K562 treated with DMSO at 1 percent for 24 hours (cell line): ENCODE results near the gene LRP10. TPM values are rescaled to one million over a fixed set of nuclear protein-coding genes. Genes with fewer than 3 reads are reported as not detected.

ENCODE experiments used
- total RNA-seq: library from RNA; unstranded; fragments of 300-600 nt; gene quantifications from 2 replicates; pipeline ENCODE4 v1.2.3, GENCODE V29; 2022; ENCODE audit warnings: low read depth; ENCODE audit not compliant: insufficient read depth

The LRP10 gene
- total RNA-seq, result 75.9 and 77.9 TPM in 2 replicates

GRCh38 chr14:22871224-22872032 is at the start of gene LRP10:
LRP10 (plus strand) TSS chr14:22871740; CDS start chr14:22872304, 564 bp downstream.

GRCh38 chr14:22829661-22830442 is 41.7 kb upstream of the LRP10 start, which contains the start of gene MRPL52:
MRPL52 (plus strand) TSS chr14:22829887; CDS start chr14:22829913, 26 bp downstream.

DNA sequence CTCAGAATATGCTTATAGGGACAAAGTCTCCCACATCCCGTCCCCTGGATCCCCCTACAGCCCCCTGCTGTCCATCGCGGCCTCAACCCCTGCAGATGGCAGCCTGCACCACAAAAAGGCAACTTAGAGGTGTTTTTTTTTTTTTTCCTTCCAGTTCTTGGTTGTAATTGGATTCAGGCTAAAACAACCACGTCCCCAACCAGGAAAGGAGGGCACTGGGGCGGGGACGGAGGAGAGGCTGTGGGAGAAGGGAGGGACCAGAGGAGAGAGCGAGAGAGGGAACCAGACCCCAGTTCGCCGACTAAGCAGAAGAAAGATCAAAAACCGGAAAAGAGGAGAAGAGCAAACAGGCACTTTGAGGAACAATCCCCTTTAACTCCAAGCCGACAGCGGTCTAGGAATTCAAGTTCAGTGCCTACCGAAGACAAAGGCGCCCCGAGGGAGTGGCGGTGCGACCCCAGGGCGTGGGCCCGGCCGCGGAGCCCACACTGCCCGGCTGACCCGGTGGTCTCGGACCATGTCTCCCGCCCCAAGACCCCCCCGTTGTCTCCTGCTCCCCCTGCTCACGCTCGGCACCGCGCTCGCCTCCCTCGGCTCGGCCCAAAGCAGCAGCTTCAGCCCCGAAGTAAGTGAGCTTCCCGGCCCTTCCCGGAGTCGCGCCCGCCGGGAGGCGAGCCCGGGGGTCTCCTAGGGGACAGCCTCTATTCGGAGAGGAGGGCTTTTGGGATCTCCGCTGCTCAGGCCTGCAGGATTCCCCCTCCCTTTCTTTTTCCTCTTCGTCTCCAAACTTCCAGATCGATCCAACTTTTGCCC is 35.0 kb upstream of the LRP10 start, which contains the start of gene MMP14:
Gene MMP14 (plus strand): TSS at position 285 of the 813 bp plus-strand sequence. CDS start 233 bp downstream, at position 518.

GRCh38 chr14:22883173-22883976 is 11.8 kb downstream of the LRP10 start, which contains the start of gene REM2:
REM2 (plus strand) TSS chr14:22883222; CDS start chr14:22883288, 66 bp downstream.

GRCh38 chr14:22918804-22919600 is 47.5 kb downstream of the LRP10 start, which contains the start of gene RBM23:
RBM23 (minus strand) TSS chr14:22919149.

DNA sequence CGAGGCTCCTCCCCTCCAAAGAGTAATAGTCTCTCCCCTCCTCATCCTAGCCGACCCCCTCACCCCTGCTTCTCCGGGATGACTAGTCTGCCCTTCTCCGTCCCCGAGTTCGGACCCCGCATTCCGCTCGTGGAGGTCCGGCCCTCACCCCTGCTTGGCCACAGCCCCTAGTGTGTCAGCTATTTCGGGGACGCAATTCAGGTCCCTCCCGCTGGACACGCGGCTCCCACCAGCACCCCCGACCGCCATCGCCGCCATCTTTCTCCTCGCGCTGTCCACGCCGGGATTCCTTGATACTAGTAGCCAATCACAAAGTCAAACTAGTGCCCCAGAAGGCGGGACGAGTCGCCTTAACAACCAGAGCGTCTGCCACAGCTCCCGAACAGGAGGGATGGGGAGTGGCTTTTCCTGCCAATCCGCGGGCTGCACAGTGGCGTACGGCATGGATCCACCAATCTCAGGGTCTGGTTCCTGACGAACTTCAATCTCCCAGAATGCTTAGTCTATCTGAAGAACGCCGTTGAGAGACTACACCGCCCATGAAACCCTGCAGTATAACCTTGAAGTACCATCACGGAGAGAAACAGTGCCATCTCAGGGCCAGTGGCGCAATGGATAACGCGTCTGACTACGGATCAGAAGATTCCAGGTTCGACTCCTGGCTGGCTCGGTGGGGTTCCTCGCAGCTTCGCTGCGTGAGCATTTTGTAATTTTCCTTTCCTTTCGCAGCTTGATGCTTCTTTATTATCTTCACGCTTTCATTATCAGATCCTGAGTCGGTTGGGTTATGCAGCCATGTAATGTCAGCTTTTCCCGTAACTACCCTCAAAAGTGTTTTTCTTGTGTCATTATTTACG is 57.8 kb downstream of the LRP10 start, which contains the start of gene PRMT5:
Gene PRMT5 (minus strand): TSS at position 273 of the 857 bp plus-strand sequence. CDS start 15 bp downstream, at position 258.

Other genes starting within 250 kb of the LRP10 start
- not detected in 2 replicates for gene OR6J1, start 227.4 kb upstream of the LRP10 start, total RNA-seq
- 109 and 111 TPM in 2 replicates for gene OXA1L, start 105.1 kb upstream of the LRP10 start, total RNA-seq
- gene SLC7A7, start 56.3 kb upstream of the LRP10 start, total RNA-seq, result 1.1 and 3.5 TPM in 2 replicates
- 98.0 and 108 TPM in 2 replicates for gene MRPL52, start 41.9 kb upstream of the LRP10 start, total RNA-seq
- gene MMP14, start 35.2 kb upstream of the LRP10 start, total RNA-seq, result 3.0 and 3.6 TPM in 2 replicates
- gene REM2, start 11.5 kb downstream of the LRP10 start, total RNA-seq, result 0.79 and 1.2 TPM in 2 replicates
- 44.1 and 51.2 TPM in 2 replicates for gene RBM23, start 47.4 kb downstream of the LRP10 start, total RNA-seq
- 92.0 and 107 TPM in 2 replicates for gene PRMT5, start 57.6 kb downstream of the LRP10 start, total RNA-seq
- gene HAUS4, start 85.3 kb downstream of the LRP10 start, total RNA-seq, result 103 and 114 TPM in 2 replicates
- gene AJUBA, start 110.8 kb downstream of the LRP10 start, total RNA-seq, result 13.0 and 13.8 TPM in 2 replicates
- 24.9 and 27.5 TPM in 2 replicates for gene C14orf93, start 138.4 kb downstream of the LRP10 start, total RNA-seq
- 142 and 154 TPM in 2 replicates for gene PSMB5, start 163.2 kb downstream of the LRP10 start, total RNA-seq
- not detected in 2 replicates for gene PSMB11, start 170.5 kb downstream of the LRP10 start, total RNA-seq
- 19.6 and 20.7 TPM in 2 replicates for gene CDH24, start 185.8 kb downstream of the LRP10 start, total RNA-seq
- 102 and 115 TPM in 2 replicates for gene ACIN1, start 223.4 kb downstream of the LRP10 start, total RNA-seq
- 33.7 and 50.7 TPM in 2 replicates for gene C14orf119, start 223.8 kb downstream of the LRP10 start, total RNA-seq
- gene CIROP, start 233.2 kb downstream of the LRP10 start, total RNA-seq, result not detected in 2 replicates
- gene CEBPE, start 247.5 kb downstream of the LRP10 start, total RNA-seq, result not detected in 2 replicates